Epidermal melanocyte (primary cell): ENCODE results near the gene BOLL.
"Not testable (repeated sequence)": the region's sequence is repeated elsewhere in the genome, so short reads cannot be mapped to it uniquely, and the experiment has no call there.

Experiments
- DNase-seq: peaks from one replicate; pipeline ENCODE4 v3.0.0; 2011; ENCODE audit warnings: low spot score; ENCODE audit not compliant: insufficient read length

The BOLL gene

DNA sequence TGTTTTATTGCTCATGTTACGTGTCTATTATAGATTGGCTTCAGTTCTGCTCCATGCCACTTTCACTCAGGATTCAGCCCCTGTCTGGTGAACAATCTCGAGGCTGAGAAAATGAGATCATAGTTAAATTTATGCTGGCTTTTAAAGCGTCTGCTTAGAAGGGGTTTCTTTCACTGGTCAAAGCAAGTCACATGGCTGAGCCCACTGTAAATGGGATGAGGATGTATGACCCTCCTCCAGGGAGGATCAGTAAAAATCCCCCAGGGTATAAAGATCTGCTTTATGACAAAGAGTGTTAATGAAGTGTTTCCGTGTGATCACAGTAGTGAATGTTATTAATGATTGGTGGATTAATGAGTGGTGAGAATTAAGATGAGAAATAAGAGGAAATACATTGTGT lies 13.1 kb upstream of the BOLL start:
- DNase-seq, result no peak

DNA sequence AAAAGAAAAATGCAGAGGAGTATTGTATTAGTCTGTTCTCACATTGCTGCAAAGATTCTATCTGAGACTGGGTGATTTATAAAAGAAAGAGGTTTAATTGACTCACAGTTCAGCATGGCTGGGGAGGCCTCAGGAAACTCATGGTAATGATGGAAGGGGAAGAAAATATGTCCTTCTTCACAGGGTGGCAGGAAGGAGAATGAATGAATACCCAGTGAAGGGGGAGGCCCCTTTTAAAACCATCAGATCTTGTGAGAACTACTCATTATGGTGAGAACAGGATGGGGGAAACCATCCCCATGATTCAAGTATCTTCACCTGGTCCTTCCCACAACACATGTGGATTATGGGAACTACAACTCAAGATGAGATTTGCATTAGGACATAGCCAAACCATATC lies 10.2 kb upstream of the BOLL start:
- DNase-seq, result no peak

DNA sequence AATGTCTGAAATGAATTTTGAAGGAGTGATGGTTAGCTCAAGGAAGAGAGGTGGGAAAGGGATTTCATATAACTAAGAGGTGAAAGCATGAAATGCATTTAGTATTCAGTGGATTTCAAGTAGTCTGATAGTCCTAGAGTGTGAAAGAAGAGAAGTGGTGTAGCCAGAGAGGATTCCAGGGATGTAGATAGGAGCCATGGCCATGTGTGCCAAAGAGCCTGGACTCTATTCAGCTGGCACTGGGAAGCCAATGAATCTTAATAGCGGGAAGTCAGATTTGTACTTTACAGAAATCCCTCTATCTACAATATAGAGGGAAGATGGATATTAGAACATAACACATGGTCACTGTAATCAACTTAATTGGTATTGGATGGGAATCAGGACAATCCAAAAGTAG lies 8.3 kb upstream of the BOLL start:
- no peak for DNase-seq

DNA sequence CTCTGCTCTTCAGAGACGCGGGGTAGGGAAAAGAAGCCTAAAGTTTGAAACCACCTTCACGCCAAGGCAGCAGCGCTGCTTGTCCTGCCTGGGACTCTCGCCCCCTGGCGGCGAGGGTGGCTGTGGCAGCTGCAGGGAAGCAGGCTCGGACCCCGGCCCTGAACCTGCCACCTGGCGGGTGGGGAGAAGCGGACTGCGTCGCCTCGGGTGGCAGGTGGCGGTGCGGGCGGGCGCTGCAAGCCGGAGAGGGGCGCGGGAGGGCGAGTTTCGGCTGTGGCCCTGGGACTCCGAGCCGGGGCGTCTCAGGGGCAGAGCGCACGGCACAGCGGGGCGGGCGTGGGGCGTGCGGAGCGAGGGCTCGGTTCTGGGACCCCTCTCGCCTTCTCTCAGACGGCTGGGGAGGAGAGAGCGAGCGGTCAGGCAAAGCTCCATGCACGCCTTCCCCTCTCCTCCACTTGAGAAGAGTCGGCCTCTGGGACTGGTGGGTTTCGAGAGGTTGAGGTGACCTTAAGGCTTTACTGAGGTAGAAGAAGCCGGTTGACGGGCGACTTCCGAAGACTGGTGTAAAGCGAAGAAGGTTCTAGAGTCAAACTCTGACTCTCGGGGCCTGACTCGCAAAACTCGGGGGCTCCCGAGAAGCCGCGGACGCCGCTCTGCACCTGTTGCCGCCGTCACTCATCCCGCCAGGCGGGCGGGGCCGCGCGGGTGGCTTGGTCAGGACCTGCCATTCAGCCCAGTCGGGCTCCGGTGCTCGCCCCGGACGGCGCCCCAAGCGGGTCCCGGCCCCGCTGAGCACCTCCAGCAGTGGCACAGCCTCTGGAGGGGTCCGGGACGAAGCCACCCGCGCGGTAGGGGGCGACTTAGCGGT lies 1.1 kb upstream of the BOLL start:
- no peak for DNase-seq

DNA sequence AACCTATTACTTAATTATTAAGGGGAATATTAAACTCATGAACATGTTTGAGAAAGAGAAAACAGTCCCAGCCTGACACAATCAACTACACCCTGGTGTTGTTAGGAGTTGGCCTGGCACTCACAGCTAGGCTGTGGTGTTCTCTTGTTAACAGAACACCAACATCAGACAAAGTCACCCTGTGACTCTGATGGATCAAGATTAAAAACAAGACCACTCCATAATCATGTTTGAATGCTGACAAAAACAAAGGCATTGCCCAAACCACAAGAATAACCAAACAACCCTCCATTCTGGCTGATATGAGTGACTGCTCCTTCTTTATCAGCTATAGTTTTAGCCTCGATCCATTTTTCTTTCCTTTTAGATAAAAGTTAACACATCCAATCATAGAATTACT lies 3.0 kb downstream of the BOLL start:
- no peak for DNase-seq

DNA sequence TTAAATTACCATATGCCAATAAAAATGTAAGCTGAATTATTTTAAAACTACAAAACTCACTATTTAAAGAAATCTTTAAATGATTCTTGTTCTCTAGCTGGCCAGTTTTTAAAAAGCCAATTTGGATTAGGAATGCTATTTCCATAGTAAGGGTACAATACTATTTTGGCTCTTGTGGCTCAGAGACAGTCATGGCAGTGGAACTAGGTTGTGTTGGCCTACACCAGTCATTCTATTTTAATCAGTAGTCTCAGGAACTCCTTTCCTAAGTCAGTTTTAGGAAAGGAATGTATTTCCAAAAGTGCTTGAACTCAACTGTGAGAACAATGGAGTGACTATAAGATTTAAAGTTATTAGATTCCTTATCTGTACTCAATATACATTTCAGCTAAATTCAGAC lies 5.9 kb downstream of the BOLL start:
- no peak for DNase-seq

DNA sequence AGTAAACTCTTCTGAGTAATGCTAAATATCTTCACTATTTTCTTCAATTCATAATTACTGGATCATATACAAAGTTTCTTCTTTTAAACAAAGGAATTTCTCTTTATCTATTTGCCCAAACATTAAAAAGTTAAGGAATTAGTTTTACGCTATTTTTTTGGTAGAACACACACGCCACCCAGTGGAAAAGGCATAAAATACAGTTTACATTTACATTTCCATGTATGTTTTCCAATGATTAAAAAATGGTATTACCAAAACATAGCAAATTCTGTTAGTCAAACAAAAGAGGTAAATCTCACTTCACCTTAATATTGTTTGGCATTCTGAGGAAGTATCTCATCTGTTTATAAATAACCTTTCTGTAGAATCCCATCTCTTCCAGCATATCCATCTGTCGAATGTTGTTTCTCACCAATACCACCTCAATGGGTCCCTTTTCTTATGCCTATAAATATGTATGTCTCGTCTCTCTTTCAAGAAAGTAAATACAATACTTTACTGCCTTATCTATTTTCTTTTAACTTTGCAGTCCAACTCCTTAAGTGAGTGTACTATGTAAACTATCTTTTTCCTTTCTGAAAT lies 7.2 kb downstream of the BOLL start:
- DNase-seq, result no peak

DNA sequence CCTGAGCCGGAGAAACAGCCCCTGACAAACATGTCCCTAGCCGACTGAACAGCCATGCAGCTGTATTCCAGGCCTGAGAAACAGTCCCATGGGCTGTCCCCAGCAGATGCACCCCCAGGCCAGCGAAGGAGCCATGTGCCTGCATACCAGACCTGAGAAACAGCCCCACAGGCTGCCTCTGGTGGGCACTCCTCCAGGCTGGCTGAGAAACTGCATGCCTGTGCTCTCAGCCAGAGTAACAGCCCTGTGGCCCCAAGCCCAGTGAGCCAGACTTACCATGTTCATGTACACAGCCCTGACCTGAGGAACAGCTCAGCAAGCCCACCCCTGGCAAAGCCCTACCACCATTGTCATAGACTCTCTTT lies 24.8 kb downstream of the BOLL start:
- no peak for DNase-seq

DNA sequence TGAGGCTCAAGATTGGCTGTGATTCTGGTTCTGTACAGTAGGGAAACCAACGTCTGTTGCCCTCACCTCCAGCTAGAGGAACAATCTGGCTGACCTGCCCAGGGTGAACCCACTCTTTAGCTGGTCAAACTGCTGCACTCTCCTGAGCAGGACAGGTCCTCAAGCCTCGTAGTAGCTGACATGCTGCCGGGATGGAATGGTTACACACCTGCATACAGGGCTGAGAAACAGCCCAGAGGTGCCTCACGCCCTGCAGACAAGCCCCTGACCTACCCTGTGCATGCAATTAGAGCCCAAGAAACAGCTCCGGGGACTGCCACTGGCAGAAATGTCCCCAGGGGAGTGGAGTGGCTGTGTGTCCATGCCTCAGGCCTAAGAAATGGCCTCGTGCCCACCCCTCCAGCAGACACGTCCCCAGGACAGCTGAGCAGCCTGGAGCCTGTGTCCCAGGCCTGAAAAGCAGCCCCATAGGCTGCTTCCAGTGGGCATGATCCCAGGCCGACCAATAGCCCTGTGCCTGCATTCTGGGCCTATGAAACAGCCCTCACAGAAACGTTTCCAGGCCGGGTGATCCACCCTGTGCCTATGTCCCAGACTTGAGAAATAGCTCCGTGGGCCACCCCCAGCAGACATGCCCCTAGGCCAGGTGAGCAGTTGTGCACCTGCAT lies 25.4 kb downstream of the BOLL start:
- DNase-seq, result no peak

DNA sequence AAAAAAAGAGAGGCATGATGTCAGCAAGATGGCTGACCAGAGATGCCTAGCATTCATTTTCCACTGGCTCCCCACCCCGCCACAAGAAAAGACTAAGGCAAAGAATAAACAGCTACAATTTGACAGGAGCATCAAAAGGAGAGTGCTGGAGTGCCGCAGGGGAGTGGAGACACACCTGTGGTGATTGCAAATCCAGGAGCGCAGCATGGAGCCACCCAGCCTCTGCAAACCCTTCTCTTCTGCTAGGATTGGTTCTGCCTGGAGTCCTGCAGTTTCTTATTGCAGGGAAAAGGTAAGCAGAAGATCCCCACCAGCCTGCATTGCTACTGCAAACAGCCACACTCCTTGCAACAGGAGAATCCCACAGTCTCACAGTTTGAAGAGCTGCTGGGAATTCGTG lies 26.1 kb downstream of the BOLL start:
- DNase-seq, result no peak

DNA sequence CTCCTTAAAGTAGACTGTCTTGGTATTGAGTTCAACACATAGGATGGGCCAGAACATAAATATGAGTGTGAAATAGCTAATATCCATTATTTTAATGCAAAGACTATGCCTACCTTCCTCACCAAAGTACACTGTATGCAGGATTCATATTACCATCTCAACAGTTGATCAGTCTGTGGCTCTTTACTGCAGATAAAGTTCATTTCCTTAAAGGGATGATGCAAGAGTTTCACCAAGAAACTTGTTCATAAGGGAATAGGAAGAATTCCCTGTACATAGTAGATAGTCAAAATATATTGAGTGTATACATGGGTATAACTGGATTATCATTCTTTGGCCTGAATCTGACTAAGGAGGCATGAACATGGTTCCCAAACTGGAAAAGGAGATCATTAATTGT lies 44.9 kb downstream of the BOLL start:
- DNase-seq, result no peak

DNA sequence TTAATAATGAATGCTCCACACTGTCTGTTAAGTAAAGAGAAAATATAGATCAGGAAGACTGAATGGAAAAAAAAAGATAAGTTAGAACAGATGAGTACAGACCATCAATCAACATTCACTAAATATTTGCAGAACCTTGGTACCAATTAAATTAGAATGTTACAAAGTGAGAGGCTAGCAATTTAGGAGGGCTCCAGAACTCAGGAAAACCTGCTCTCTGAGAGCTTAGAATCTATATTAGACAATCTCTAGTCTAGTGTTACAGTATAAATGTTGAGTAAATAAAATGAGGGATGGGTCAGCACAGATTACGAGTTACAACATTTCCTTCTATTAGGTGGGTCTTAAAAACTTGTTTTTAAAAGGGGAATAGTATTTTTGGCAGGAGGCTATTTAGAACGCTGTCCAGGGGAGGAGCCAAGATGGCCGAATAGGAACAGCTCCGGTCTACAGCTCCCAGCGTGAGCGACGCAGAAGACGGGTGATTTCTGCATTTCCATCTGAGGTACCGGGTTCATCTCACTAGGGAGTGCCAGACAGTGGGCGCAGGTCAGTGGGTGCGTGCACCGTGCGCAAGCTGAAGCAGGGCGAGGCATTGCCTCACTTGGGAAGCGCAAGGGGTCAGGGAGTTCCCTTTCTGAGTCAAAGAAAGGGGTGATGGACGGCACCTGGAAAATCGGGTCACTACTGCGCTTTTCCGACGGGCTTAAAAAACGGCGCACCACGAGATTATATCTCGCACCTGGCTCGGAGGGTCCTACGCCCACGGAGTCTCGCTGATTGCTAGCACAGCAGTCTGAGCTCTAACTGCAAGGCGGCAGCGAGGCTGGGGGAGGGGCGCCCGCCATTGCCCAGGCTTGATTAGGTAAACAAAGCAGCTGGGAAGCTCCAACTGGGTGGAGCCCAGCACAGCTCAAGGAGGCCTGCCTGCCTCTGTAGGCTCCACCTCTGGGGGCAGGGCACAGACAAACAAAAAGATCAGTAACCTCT lies 56.3 kb downstream of the BOLL start:
- not testable (repeated sequence) for DNase-seq

DNA sequence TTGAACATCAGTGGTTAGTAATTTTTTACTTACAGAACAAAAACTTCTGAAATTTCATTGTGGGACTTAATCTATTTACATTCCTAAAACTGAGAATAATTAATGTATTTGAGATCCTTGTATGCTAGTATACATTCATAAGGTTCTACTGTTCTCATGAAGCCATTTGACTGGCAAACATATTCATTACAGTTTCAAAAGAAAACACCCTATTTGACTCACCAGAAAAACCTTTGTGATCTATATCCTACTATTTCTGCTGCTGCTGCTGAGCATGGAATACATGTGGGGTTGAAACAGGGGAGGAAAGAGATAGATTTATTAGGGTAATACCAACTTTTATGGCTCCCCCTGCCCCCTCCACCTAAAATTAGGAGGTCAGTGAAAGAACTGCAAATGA lies 58.1 kb downstream of the BOLL start:
- no peak for DNase-seq

DNA sequence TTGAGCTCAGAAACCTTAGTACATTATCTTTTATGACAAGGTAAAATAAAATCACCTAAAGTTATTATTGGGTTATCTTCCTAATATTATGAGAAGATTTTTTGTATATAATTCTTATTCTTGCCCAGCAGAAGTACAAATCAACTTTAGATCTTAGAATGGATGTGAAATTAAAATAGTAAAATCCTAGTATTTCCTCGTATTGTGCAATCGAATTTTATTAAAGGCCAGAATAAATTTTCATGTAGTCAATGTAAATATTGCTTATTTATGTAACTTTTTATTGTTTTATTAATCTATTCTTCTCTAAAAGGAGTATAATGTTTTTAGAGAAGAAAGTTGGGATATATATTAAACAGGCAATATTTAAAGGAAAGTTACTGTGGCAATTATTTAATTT lies 67.3 kb downstream of the BOLL start:
- no peak for DNase-seq

DNA sequence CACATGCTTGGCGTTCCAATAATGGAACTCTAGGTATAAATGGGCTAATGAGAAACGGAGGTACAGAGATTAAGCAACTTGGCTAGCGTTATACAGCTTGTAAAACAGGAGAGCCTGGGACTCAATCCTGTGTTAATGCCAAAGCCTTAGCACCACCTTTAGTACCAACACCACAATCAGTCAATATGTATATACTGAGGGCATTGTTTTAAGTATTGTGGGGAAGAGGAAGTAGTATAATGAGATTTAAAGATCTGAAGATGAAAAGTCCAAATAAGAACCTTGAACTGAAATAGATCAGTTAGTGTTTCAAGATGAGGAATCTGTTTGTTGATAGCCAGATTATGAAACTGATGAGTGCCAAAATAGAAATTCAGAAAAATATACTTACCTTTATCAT lies 71.8 kb downstream of the BOLL start:
- DNase-seq, result no peak

DNA sequence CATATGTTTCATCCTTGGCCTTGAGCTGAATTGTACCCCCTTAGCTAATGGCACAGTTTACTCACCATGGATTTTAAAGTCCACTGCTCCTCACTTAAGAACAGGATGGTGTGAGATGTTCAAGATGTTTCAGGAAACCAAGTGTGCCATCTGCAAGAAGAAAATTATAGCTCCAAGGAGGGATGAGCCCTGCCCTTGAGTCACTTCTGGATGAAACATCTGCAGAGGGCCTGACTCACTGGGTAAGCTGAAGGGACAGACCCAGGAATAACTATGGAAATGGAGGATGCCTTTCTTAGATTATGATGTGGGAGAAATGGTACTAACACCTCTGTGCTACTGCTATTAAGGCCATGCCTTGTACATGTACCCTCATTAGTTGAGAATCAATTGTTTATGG lies 73.5 kb downstream of the BOLL start:
- no peak for DNase-seq

DNA sequence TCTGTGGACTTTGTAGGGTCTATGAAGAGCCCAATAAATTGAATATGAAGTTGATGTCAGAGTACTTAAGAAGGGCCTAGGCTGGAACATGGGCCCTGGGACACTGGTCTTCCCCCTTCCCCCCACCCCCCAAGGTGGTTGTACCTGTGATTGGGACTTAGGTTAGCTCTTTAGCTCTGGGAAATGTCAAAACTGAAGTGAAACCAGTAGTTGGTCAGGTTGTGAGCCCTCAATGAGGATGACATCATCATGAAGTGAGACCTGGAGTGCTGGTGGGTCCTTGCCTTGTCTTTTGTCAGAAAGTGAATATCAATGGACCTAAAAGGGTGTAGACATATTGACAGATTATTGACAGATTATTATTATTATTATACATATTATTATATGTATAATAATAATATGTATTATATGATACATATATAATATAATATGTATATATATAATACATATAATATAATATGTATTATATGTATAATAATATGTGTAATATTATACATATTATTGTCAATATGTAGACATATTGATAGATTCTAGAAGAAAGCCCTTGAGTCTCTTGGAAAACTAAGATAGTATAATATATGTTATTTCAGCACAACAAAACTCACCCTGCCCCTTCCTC lies 74.6 kb downstream of the BOLL start:
- DNase-seq, result no peak

DNA sequence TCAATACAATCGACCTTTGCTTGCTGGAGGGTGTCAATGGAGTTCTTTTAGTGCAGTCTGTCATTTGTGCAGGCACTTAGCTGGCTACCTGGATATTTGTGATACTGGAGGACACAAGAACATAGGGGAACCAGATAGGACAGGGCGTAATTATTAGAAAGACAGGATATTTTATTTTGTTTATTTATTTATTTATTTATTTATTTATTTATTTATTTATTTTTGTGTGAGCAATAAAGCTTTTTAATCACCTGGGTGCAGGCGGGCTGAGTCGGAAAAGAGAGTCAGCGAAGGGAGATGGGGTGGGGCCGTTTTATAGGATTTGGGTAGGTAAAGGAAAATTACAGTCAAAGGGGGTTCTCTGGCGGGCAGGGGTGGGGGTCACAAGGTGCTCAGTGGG lies 76.0 kb downstream of the BOLL start:
- not testable (repeated sequence) for DNase-seq

DNA sequence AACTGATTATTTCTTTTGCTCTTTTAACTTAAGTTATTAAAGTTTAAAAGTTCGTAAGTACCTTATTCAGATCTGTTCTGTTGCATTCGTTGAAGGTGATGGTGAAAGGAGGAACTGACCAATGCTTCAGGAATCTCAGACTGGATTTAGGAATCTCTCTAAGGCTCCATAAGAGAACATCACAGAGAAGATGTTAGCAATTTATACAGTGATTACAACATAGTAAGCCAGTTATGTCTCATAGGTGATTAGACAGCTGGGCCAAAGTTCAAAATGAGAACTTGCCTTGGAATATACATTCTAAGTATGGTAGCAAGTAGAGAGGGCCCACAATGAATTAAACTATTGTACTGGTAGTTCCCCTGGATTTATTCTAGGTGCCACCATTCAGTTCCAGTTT lies 76.8 kb downstream of the BOLL start:
- DNase-seq, result no peak

DNA sequence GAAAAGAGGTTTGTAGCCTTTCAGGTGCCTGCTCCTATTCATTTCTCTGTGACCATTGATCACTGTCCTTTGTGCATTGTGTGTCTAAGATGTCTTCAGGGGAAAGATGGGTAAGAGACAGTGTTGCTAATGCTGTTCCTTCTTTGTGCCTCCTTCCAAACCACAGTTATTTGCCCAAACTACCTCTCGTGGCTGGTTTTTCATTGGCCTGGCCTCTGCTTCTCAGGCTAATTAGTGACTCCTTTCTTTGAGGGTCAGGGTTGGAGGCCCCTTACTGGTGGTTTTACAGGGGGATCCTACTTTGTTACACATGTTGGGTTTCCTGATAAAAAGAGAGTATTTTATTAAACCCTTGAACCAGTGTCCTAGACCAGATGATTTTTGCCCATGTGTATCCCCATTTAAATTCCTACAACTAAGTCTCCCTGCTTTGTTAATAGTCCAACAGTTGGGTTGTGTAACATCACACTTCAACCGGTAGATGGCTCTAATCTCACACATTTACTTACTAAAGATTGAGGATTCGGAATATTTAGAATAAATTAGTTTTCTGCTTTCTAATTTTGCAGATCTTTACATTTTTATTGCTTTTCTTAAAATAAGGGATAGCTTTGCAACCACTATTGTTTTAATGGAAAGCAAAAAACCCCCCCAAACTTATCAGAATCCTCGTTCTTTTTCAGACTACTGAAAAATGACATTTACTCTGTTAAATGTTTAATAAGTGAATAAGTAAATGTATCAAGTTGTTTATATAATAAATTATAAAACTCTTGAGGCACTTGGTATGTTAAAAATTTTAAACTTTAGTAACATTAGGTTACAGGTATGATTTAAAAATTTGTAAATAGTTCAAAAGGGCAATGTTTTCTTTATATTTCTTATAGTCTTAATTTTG lies 77.6 kb downstream of the BOLL start:
- DNase-seq, result no peak
